ENCODE measurements around the gene CD52.

The CD52 gene

DNA sequence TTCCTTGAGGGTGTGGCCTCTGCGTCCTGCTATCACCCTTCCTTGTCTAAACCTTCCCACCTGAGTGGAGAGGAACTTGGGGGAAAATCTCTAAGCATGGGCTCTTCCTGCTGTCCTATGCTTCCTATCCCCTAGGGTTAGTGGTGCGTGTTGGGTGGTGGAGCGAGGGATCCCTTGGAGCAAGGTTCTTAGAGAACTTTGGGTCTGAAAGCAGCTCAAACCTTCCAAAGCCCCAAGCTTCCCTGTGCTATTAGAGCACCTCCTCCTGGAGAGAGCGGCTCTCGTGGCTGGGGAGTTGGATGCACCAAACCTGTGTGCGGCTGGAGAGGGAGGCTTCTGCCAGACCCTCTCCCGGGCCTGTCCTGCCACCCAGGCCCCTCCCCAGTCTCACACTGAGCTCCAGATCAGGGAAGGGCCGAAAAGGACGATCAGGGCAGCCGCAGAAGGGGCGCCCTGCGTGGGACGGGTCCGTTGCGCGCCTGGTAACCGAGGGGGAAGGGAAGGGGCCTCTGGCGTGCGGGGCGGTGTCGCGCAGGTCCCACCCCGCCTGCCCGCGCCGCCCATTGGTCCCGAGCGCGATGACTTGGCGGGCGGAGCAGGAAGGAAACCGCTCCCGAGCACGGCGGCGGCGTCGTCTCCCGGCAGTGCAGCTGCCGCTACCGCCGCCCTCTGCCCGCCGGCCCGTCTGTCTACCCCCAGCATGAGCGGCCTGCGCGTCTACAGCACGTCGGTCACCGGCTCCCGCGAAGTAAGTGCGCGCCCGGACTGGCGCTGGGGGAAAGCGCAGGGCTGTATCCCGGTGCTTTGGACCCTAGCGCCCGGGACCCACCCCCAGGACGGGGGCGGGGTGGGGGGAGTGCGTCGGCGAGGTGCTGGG, 38.1 kb upstream of the CD52 start, which contains the start of gene SH3BGRL3:
SH3BGRL3 (plus strand) TSS at position 631 of the 877 bp plus-strand sequence; CDS start at position 701, 70 bp downstream.
- peak within 1 kb of the TSS; percentile 91 to 93 (median 93) for H3K4me3 Mint-ChIP-seq
- TF ChIP-seq, protein P1, sequence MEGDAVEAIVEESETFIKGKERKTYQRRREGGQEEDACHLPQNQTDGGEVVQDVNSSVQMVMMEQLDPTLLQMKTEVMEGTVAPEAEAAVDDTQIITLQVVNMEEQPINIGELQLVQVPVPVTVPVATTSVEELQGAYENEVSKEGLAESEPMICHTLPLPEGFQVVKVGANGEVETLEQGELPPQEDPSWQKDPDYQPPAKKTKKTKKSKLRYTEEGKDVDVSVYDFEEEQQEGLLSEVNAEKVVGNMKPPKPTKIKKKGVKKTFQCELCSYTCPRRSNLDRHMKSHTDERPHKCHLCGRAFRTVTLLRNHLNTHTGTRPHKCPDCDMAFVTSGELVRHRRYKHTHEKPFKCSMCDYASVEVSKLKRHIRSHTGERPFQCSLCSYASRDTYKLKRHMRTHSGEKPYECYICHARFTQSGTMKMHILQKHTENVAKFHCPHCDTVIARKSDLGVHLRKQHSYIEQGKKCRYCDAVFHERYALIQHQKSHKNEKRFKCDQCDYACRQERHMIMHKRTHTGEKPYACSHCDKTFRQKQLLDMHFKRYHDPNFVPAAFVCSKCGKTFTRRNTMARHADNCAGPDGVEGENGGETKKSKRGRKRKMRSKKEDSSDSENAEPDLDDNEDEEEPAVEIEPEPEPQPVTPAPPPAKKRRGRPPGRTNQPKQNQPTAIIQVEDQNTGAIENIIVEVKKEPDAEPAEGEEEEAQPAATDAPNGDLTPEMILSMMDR (IDR thresholded peaks at IDR 0.05; ENCODE audit: unreplicated experiment in 3 of 3): peak; percentile 19 to 43 (median 26)
- peaks cover 20% of the 10 kb centered on the region for H3K36me3 Mint-ChIP-seq (ENCODE audit: low read depth)
- H3K4me1 Mint-ChIP-seq: peaks cover 59% of the 10 kb centered on the region
- H3K9me3 Mint-ChIP-seq: no peaks in the 10 kb centered on the region
- peaks cover 5% of the 10 kb centered on the region for H3K27me3 Mint-ChIP-seq (ENCODE audit: low read depth)
- peak within 1 kb of the TSS; percentile 79 to 90 (median 87) for H3K27ac Mint-ChIP-seq

DNA sequence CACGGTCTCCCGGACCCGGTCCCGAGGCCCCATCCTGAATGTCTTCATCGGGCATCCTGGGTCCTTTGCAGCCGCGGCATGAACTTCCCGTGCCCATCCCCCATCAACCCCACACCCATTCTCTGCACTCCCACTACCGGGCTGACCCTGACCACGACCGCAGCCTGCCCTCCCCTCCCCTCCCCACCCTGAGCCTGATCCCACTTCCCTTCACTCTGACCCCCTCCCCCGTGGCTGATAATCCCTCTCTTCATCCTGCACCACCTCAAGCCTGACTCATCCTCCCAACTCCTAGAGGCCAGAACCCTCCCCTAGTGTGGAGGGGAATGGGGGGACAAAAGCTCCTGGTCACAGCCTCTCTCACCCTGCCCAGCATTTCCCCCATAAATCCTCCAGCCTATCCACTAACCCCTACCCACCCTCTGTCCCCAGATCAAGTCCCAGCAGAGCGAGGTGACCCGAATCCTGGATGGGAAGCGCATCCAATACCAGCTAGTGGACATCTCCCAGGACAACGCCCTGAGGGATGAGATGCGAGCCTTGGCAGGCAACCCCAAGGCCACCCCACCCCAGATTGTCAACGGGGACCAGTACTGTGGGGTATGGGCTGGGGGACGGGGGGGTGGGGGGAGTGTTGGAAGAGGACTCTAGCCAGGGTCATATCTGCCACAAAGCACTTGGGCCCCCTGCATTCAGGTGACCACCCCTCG, 37.3 kb upstream of the CD52 start:
- Mint-ChIP-seq H3K27ac (peak overlapping the region; percentile 50 to 90 (median 74)), H3K9me3 (no peaks in the 10 kb centered on the region), H3K27me3 (ENCODE audit: low read depth) (peaks cover 5% of the 10 kb centered on the region), H3K4me3 (peak overlapping the region; percentile 91 to 93 (median 93)), H3K4me1 (peaks cover 61% of the 10 kb centered on the region), H3K36me3 (ENCODE audit: low read depth) (peaks cover 18% of the 10 kb centered on the region)
- TF ChIP-seq, protein P1 (IDR thresholded peaks at IDR 0.05; ENCODE audit: unreplicated experiment in 3 of 3): no peak

DNA sequence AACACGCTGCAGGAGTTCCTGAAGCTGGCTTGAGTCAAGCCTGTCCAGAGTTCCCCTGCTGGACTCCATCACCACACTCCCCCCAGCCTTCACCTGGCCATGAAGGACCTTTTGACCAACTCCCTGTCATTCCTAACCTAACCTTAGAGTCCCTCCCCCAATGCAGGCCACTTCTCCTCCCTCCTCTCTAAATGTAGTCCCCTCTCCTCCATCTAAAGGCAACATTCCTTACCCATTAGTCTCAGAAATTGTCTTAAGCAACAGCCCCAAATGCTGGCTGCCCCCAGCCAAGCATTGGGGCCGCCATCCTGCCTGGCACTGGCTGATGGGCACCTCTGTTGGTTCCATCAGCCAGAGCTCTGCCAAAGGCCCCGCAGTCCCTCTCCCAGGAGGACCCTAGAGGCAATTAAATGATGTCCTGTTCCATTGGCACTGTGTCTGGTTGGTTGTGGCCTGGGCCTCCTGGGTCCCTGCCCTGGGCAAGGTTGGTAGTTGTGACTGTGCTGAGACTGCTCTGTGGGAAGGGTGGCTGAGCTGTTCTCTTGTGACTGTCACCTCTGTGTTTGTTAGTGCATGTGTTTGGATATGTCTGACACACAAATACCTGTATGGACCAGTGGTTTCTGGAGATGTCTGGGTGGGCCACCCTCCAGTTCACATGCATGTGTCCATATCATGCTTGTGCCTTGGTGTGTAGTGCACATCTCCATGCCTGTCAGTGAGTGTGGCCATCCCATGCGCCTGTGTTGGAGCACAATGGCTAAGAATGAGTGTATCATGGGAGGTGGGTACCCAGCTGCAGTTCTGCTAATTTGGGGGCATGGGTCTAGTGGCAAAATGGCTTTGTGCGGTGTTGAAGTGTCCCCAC, 36.4 kb upstream of the CD52 start:
- H3K4me3 Mint-ChIP-seq: peak overlapping the region; percentile 80 to 90 (median 87)
- TF ChIP-seq, protein P1 (IDR thresholded peaks at IDR 0.05; ENCODE audit: unreplicated experiment in 3 of 3): no peak
- H3K27ac Mint-ChIP-seq: peak overlapping the region; percentile 72 to 90 (median 74)
- H3K4me1 Mint-ChIP-seq: peaks cover 57% of the 10 kb centered on the region
- H3K9me3 Mint-ChIP-seq: no peaks in the 10 kb centered on the region
- H3K36me3 Mint-ChIP-seq (ENCODE audit: low read depth): peaks cover 14% of the 10 kb centered on the region
- H3K27me3 Mint-ChIP-seq (ENCODE audit: low read depth): peaks cover 5% of the 10 kb centered on the region

DNA sequence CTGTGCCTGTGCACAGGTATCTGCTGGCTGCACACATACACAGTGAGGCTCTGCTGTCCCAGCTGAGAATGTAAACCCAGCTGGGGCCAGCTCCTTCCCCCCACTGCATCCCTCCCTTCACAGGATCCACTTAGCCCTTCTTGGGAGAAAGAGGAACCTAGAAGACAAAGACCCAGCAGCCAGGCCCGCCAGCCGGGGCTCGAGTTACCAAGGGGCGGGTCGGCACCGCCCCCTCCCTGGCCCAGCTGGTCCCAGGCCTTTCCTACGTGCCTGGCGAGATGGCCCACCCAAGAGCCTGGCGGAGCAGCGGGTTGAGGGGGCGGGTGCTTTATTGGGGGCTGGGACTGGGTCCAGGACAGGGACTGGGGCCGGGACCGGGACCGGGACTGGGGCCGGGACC, 35.8 kb upstream of the CD52 start:
- TF ChIP-seq, protein P1 (IDR thresholded peaks at IDR 0.05; ENCODE audit: unreplicated experiment in 3 of 3): no peak
- Mint-ChIP-seq H3K4me3 (peak overlapping the region; percentile 80 to 90 (median 87)), H3K9me3 (no peaks in the 10 kb centered on the region), H3K27me3 (ENCODE audit: low read depth) (peaks cover 5% of the 10 kb centered on the region), H3K4me1 (peaks cover 57% of the 10 kb centered on the region), H3K36me3 (ENCODE audit: low read depth) (peaks cover 11% of the 10 kb centered on the region), H3K27ac (peak overlapping the region; percentile 72 to 90 (median 74))

DNA sequence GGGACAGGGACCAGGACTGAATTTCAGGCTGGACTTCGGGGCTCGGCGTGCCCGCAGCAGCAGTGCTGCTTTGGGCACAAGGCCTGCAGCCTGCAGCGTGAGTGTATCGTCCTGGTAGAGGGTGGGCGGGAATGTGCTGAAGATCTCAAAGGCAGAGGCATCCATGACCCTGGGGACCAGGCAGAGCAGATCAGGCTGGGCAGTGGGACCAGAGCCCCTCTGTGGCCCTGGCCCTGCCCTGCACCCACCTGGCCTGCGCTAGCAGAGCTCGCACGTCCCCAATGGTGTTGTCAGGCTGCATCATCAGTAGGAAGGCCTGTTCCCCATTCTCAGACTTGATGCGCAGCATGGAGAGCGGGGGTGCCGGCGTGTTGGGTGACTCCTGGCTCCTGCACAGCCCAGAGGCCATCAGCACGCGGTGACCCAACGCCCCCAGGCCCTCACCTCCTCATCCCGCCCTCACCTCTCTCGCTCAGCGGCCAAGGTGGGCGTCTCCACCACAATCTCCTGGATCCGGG, 35.3 kb upstream of the CD52 start:
- H3K27ac Mint-ChIP-seq: no peak overlapping the region
- H3K9me3 Mint-ChIP-seq: no peaks in the 10 kb centered on the region
- H3K36me3 Mint-ChIP-seq (ENCODE audit: low read depth): peaks cover 9% of the 10 kb centered on the region
- peak overlapping the region in 2 of 3 experiments; percentile 16 to 42 for H3K4me3 Mint-ChIP-seq
- H3K4me1 Mint-ChIP-seq: peaks cover 62% of the 10 kb centered on the region
- peaks cover 5% of the 10 kb centered on the region for H3K27me3 Mint-ChIP-seq (ENCODE audit: low read depth)
- TF ChIP-seq, protein P1 (IDR thresholded peaks at IDR 0.05; ENCODE audit: unreplicated experiment in 3 of 3): no peak
